Esophagus muscularis mucosa (tissue), 4 donors: ENCODE measurements around the gene NKX2-1. TPM values are rescaled to one million over a fixed set of nuclear protein-coding genes. Genes with fewer than 3 reads are reported as not detected.
"Not testable (repeated sequence)": the region's sequence is repeated elsewhere in the genome, so short reads cannot be mapped to it uniquely, and the experiment has no call there.

Experiments used
- DNase-seq: peaks from one replicate; pipeline ENCODE4 v3.0.0-alpha.2; 2017; ENCODE audit errors: extremely low spot score
- H3K27ac ChIP-seq, 4 donors: fragments of 200-600 bp; sonication (generic); replicated peaks in 1 of 4; 1 replicate in 3 of 4; 2 replicates in 1 of 4; pipeline ENCODE4 v1.5.1; 2016 to 2019; ENCODE audit warnings: mild to moderate bottlenecking in 1 of 4
- H3K27me3 ChIP-seq, 4 donors: fragments of 200-600 bp; sonication (generic); one replicate each; pipeline versions ENCODE4 v1.5.1 to v1.6.0; 2016 to 2019
- H3K36me3 ChIP-seq, 4 donors: fragments of 200-600 bp; sonication (generic); one replicate each; pipeline ENCODE4 v1.5.1; 2016 to 2019
- H3K4me1 ChIP-seq, 4 donors: fragments of 200-600 bp; sonication (generic); one replicate each; pipeline ENCODE4 v1.5.1; 2016 to 2019
- H3K4me3 ChIP-seq, 4 donors: fragments of 200-600 bp; sonication (generic); 1 replicate in 2 of 4; 2 replicates in 2 of 4; pipeline ENCODE4 v1.5.1; 2016 to 2019; ENCODE audit warnings: mild to moderate bottlenecking in 4 of 4, moderate library complexity in 1 of 4
- H3K9me3 ChIP-seq, 4 donors: fragments of 200-600 bp; sonication (generic); 1 replicate in 3 of 4; 2 replicates in 1 of 4; pipeline ENCODE4 v1.5.1; 2016 to 2019
- CTCF ChIP-seq, 3 experiments: fragments of 200-600 bp in 2 of 3; fragments of 450-650 bp in 1 of 3; sonication (generic) in 2 of 3; IDR thresholded peaks; one replicate each; pipeline ENCODE4 v1.5.1; 2017 to 2019; ENCODE audit warnings: antibody characterized with exemption in 3 of 3, mild to moderate bottlenecking in 2 of 3, moderate library complexity in 1 of 3
- EP300 ChIP-seq: sonication (generic); formaldehyde crosslinking; IDR thresholded peaks from one replicate; pipeline ENCODE4 v1.6.1; 2017; ENCODE audit warnings: antibody characterized with exemption
- POLR2A ChIP-seq: fragments of 450-650 bp; IDR thresholded peaks from one replicate; pipeline ENCODE4 v1.6.1; 2017; ENCODE audit warnings: antibody characterized with exemption, moderate library complexity, mild to moderate bottlenecking, low read depth
- POLR2AphosphoS5 ChIP-seq, 2 donors: sonication (generic); formaldehyde crosslinking; IDR thresholded peaks; one replicate each; pipeline ENCODE4 v1.6.1; 2017; ENCODE audit warnings: antibody characterized with exemption in 2 of 2
- WGBS: methylation state at CpG from one replicate; pipeline ENCODE4 v1.1.5; 2018; 5-methylcytosine and 5-hydroxymethylcytosine counted together
- intact Hi-C: fragments of 100-400 bp; cut with DNase I; formaldehyde crosslinking; loops from one replicate; pipeline ENCODE4 v1.15.1; 2023
- total RNA-seq, 4 donors: library from RNA; depleted of rRNA; stranded (reverse); fragments of >200 nt; gene quantifications; one replicate each; pipeline versions ENCODE4 v1.1.0 to v1.2.1, GENCODE V29; 2016

Gene NKX2-1
- total RNA-seq, 4 donors from 2014 or later: 0.45 to 0.92 TPM; not detected in 2

GRCh38 chr14:36553656-36554260 is 33.7 kb upstream of the NKX2-1 start:
- Histone ChIP-seq H3K27ac (no peak overlapping the region), H3K36me3 (no peaks in the 10 kb centered on the region), H3K4me3 (no peak overlapping the region), H3K27me3 (peaks cover 0 to 4% (median 1%) of the 10 kb centered on the region in 4 donors), H3K9me3 (no peaks in the 10 kb centered on the region), H3K4me1 (no peaks in the 10 kb centered on the region)
- 38% methylated on average over 4 of the region's 4 CpGs for WGBS
- no peak for TF ChIP-seq EP300
- TF ChIP-seq CTCF (IDR thresholded peaks at IDR 0.05): peak; percentile 38 to 65 (median 59)
- TF ChIP-seq POLR2A: no peak
- no peak for TF ChIP-seq POLR2AphosphoS5 (IDR thresholded peaks at IDR 0.05)
- DNase-seq: no peak
- intact Hi-C loops: loop anchor here (5.0 to 10.0 kb wide), 3 partner anchors 54 to 601 kb away; no protein-coding TSS in a partner anchor

GRCh38 chr14:36550899-36551298 is 30.9 kb upstream of the NKX2-1 start:
- Histone ChIP-seq H3K27ac (no peak overlapping the region), H3K9me3 (no peaks in the 10 kb centered on the region), H3K4me3 (no peak overlapping the region), H3K4me1 (no peaks in the 10 kb centered on the region), H3K27me3 (peaks cover 0 to 4% (median 1%) of the 10 kb centered on the region in 4 donors), H3K36me3 (no peaks in the 10 kb centered on the region)
- DNase-seq: no peak
- intact Hi-C loops: loop anchor here (5.0 to 10.0 kb wide), 3 partner anchors 56 to 604 kb away; no protein-coding TSS in a partner anchor
- WGBS: 28% methylated on average over 1 of the region's 1 CpG
- no peak for TF ChIP-seq EP300
- TF ChIP-seq POLR2A: no peak
- TF ChIP-seq CTCF (IDR thresholded peaks at IDR 0.05): no peak
- no peak for TF ChIP-seq POLR2AphosphoS5 (IDR thresholded peaks at IDR 0.05)

GRCh38 chr14:36544280-36544679 is 24.2 kb upstream of the NKX2-1 start:
- DNase-seq, H3K36me3 ChIP-seq, H3K27ac ChIP-seq, H3K4me3 ChIP-seq, H3K4me1 ChIP-seq, intact Hi-C loops, H3K9me3 ChIP-seq: not testable (repeated sequence)
- peaks cover 0 to 27% (median 0%) of the 10 kb centered on the region in 4 donors for H3K27me3 ChIP-seq
- 95% methylated on average over 16 of the region's 16 CpGs for WGBS

- Histone ChIP-seq H3K27ac (no peak overlapping the region), H3K4me1 (no peaks in the 10 kb centered on the region), H3K36me3 (no peaks in the 10 kb centered on the region), H3K9me3 (peaks cover 0 to 14% (median 7%) of the 10 kb centered on the region in 4 donors), H3K4me3 (no peak overlapping the region), H3K27me3 (peaks cover 0 to 22% (median 0%) of the 10 kb centered on the region in 4 donors)
- 62% methylated on average over 1 of the region's 1 CpG for WGBS
- intact Hi-C loops: no loop called here
- TF ChIP-seq POLR2A (no peak), POLR2AphosphoS5 (IDR thresholded peaks at IDR 0.05) (no peak), EP300 (no peak), CTCF (IDR thresholded peaks at IDR 0.05) (no peak)
- DNase-seq: peak; percentile 31
These were observed 18.0 kb upstream of the NKX2-1 start for GRCh38 chr14:36538051-36538450.

- no peak for DNase-seq
- no peak overlapping the region for H3K4me3 ChIP-seq
- no peak overlapping the region for H3K27ac ChIP-seq
- no peak for TF ChIP-seq POLR2AphosphoS5 (IDR thresholded peaks at IDR 0.05)
- no peak for TF ChIP-seq CTCF (IDR thresholded peaks at IDR 0.05)
- no peak for TF ChIP-seq EP300
- no peak for TF ChIP-seq POLR2A
- H3K4me1 ChIP-seq: peaks cover 0 to 16% (median 11%) of the 10 kb centered on the region in 4 donors
- H3K36me3 ChIP-seq: no peaks in the 10 kb centered on the region
- no peaks in the 10 kb centered on the region for H3K9me3 ChIP-seq
- intact Hi-C loops: no loop called here
- peaks cover 0 to 66% (median 23%) of the 10 kb centered on the region in 4 donors for H3K27me3 ChIP-seq
These were observed 9.0 kb upstream of the NKX2-1 start for GRCh38 chr14:36529062-36529461.
